Heart left ventricle (tissue), 16 donors: Measurements from ENCODE around the gene ZNF821. TPM values are rescaled to one million over a fixed set of nuclear protein-coding genes. Genes with fewer than 3 reads are reported as not detected.
A peak's percentile ranks its signal among the peaks of the same experiment; 100 is the strongest.

Experiments
- ATAC-seq, 4 donors: fragments of 200-7000 bp; cut with Tn5 transposase; one replicate each; pipeline ENCODE4 v1.9.1; 2020 to 2022; ENCODE audit warnings: moderate library complexity in 4 of 4, mild to moderate bottlenecking in 3 of 4, moderate number of reproducible peaks in 1 of 4
- DNase-seq, 5 donors: peaks; one replicate each; pipeline ENCODE4 v3.0.0-alpha.2; 2020
- H3K27ac ChIP-seq, 12 donors: fragments of 200-600 bp; sonication (generic) in 4 of 12; one replicate each; pipeline versions ENCODE4 v1.5.0 to v1.8.0; 2016 to 2022; ENCODE audit warnings: mild to moderate bottlenecking in 2 of 12
- H3K27me3 ChIP-seq, 9 donors: fragments of 200-600 bp; sonication (generic) in 2 of 9; one replicate each; pipeline versions ENCODE4 v1.5.1 to v1.8.0; 2016 to 2022; ENCODE audit warnings: mild to moderate bottlenecking in 3 of 9
- H3K36me3 ChIP-seq, 9 donors: fragments of 200-600 bp; sonication (generic) in 2 of 9; one replicate each; pipeline versions ENCODE4 v1.5.0 to v1.8.0; 2018 to 2022; ENCODE audit warnings: mild to moderate bottlenecking in 2 of 9
- H3K4me1 ChIP-seq, 12 donors: fragments of 200-600 bp; sonication (generic) in 4 of 12; one replicate each; pipeline versions ENCODE4 v1.5.0 to v1.8.0; 2016 to 2022; ENCODE audit warnings: mild to moderate bottlenecking in 3 of 12
- H3K4me3 ChIP-seq, 12 donors: fragments of 200-600 bp; sonication (generic) in 4 of 12; one replicate each; pipeline versions ENCODE4 v1.5.0 to v1.8.0; 2017 to 2022; ENCODE audit warnings: mild to moderate bottlenecking in 9 of 12, moderate library complexity in 4 of 12
- H3K9me3 ChIP-seq, 12 donors: fragments of 200-600 bp; sonication (generic) in 4 of 12; one replicate each; pipeline versions ENCODE4 v1.5.0 to v1.8.0; 2016 to 2022; ENCODE audit warnings: mild to moderate bottlenecking in 1 of 12
- CTCF ChIP-seq, 12 donors: fragments of 200-600 bp; sonication (generic) in 4 of 12; IDR thresholded peaks; one replicate each; pipeline versions ENCODE4 v1.5.0 to v1.8.0; 2018 to 2022; ENCODE audit warnings: antibody characterized with exemption in 12 of 12, mild to moderate bottlenecking in 5 of 12
- POLR2A ChIP-seq, 2 donors: fragments of 450-650 bp; IDR thresholded peaks; one replicate each; pipeline ENCODE4 v1.6.1; 2017; ENCODE audit warnings: antibody characterized with exemption in 2 of 2, mild to moderate bottlenecking in 2 of 2, moderate library complexity in 2 of 2
- WGBS, 4 donors: extraction: QIAGEN DNeasy Blood & Tissue Kit in 2 of 4; methylation state at CpG; one replicate each; pipeline versions ENCODE4 v1.1.5 to v1.1.7; 2013 to 2018; 5-methylcytosine and 5-hydroxymethylcytosine counted together
- intact Hi-C, 10 donors: fragments of 100-400 bp; cut with DNase I; formaldehyde crosslinking; loops; one replicate each; pipeline versions ENCODE4 v1.11.1 to v1.14.2; 2022
- polyA plus RNA-seq, 2 donors: library from polyadenylated mRNA; stranded (reverse); fragments of 200-250 nt; gene quantifications; one replicate each; pipeline ENCODE4 v1.2.3, GENCODE V29; 2013
- total RNA-seq, 9 donors: library from RNA; depleted of rRNA in 2 of 9; stranded (reverse); fragments of >200 nt in 2 of 9; fragmentation: NEBNext Ultra II Directional in 3 of 9; extraction: Animal tissue kit (Norgen Biotek cat#: 25700) in 3 of 9; gene quantifications; one replicate each; pipeline versions ENCODE4 v1.1.0 to v1.2.4, GENCODE V29; 2016 to 2023
- donor health status: ischemic (EF 13 %, LVEDD 7.1; RV severe dilation, severe dysfunction).
- donor health status: healthy with polysubstance abuse.
- donor health status: DM: no; HTN: yes; CAD: no.
- donor health status: DM: no; HTN: no; CAD: no.
- donor health status: ischemic (EF 25% LVEDD 6.9; RV normal size, moderate dysfunction).
- donor health status: ischemic (EF 25% LVEDD 5.7; RV mildly dilated, moderate dysfunction).
- donor health status: healthy.
- donor health status: DM: yes; HTN: yes; CAD: no.
- donor health status: ischemic (EF 35%, LVEDD 5.7; RV mildly dilated, moderate dysfunction).
- donor health status: nonischemic (EF 11% LVEDD 7.7; RV severe dilation, severe dysfunction).
- donor health status: DM: yes; HTN: yes; CAD: no.
- donor health status: PGD.
- donor health status: ischemic (EF 29% LVEDD 5.4; RV normal size, mild dysfunction).
- donor health status: nonischemic (EF 23%, LVEDD 6.1; RV moderate dilation, normal function).

Gene ZNF821
- total and polyA plus RNA-seq, 11 donors, result 2.3 to 5.7 (median 3.9) TPM

- DNase-seq (no peak), ATAC-seq (no peak)
- whole genome bisulfite sequencing, 4 donors, result 61 to 74% (median 69%) methylated on average over 6 of the region's 6 CpGs
- Histone ChIP-seq H3K27me3 (no peaks in the 10 kb centered on the region), H3K36me3 (peaks cover 4 to 76% (median 71%) of the 10 kb centered on the region in 9 donors), H3K27ac (no peak overlapping the region), H3K9me3 (peaks cover 0 to 6% (median 0%) of the 10 kb centered on the region in 12 donors), H3K4me3 (no peak overlapping the region), H3K4me1 (peaks cover 0 to 68% (median 47%) of the 10 kb centered on the region in 12 donors)
- intact Hi-C loops, result no loop called here
- TF ChIP-seq POLR2A (IDR thresholded peaks at IDR 0.05), result no peak
Measured at GRCh38 chr16:71917900-71918299, 33.9 kb upstream of the ZNF821 start.

GRCh38 chr16:71916397-71916920 lies 32.5 kb upstream of the ZNF821 start:
- Histone ChIP-seq H3K36me3 (peaks cover 2 to 64% (median 56%) of the 10 kb centered on the region in 9 donors), H3K27ac (no peak overlapping the region), H3K4me1 (peaks cover 0 to 82% (median 50%) of the 10 kb centered on the region in 12 donors), H3K4me3 (no peak overlapping the region), H3K9me3 (peaks cover 0 to 6% (median 0%) of the 10 kb centered on the region in 12 donors), H3K27me3 (no peaks in the 10 kb centered on the region)
- ATAC-seq, result no peak
- TF ChIP-seq CTCF (IDR thresholded peaks at IDR 0.05), result no peak
- no peak for TF ChIP-seq POLR2A (IDR thresholded peaks at IDR 0.05)
- intact Hi-C loops, result no loop called here
- 79 to 87% (median 82%) methylated on average over 11 of the region's 11 CpGs for WGBS, 4 donors
- DNase-seq, result no peak

DNA sequence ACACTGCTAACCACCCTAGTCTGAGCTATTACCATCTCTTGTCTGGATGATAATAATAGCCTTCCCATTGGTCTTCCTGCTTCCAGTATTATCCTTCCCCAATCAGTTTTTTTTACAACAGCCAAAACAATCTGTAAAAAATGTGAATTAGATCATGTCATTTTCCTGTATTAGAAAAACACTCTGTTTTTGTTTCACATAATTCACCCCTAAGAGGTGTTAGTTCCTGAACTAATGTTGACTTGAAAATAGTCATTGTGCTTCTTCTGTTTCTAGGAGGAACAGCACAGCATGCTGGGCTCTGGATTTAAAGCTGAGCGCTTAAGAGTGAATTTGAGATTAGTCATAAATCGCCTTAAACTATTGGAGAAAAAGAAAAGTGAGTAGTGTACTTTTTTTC lies 31.4 kb upstream of the ZNF821 start:
- 83 to 87% (median 85%) methylated on average over 2 of the region's 2 CpGs for WGBS, 4 donors
- H3K36me3 ChIP-seq, result peaks cover 2 to 53% (median 45%) of the 10 kb centered on the region in 9 donors
- H3K4me1 ChIP-seq, result peaks cover 0 to 93% (median 58%) of the 10 kb centered on the region in 12 donors
- TF ChIP-seq CTCF (IDR thresholded peaks at IDR 0.05) (no peak), POLR2A (IDR thresholded peaks at IDR 0.05) (no peak)
- peak overlapping the region in 1 of 12 donors; percentile 33 for H3K27ac ChIP-seq
- intact Hi-C loops, result no loop called here
- no peak for DNase-seq
- H3K27me3 ChIP-seq, result no peaks in the 10 kb centered on the region
- H3K9me3 ChIP-seq, result peaks cover 0 to 6% (median 0%) of the 10 kb centered on the region in 12 donors
- ATAC-seq, result no peak
- H3K4me3 ChIP-seq, result no peak overlapping the region

- DNase-seq, result no peak
- Histone ChIP-seq H3K27ac (peak overlapping the region in 1 of 12 donors; percentile 14), H3K9me3 (peaks cover 0 to 6% (median 0%) of the 10 kb centered on the region in 12 donors), H3K4me3 (no peak overlapping the region), H3K27me3 (no peaks in the 10 kb centered on the region), H3K4me1 (peaks cover 0 to 98% (median 63%) of the 10 kb centered on the region in 12 donors), H3K36me3 (peaks cover 2 to 48% (median 40%) of the 10 kb centered on the region in 9 donors)
- no peak for ATAC-seq
- 49 to 66% (median 63%) methylated on average over 2 of the region's 2 CpGs for WGBS, 4 donors
- intact Hi-C loops, result no loop called here
- TF ChIP-seq POLR2A (IDR thresholded peaks at IDR 0.05) (no peak), CTCF (IDR thresholded peaks at IDR 0.05) (no peak)
Measured at GRCh38 chr16:71914802-71915201, 30.8 kb upstream of the ZNF821 start.
